ENCODE results near the gene GID8. TPM values are rescaled to one million over a fixed set of nuclear protein-coding genes. Genes with fewer than 3 reads are reported as not detected.

GID8 gene
- total RNA-seq, 4 donors from 2014 or later = 22.4 to 30.1 (median 25.6) TPM

- intact Hi-C loops (cut with DNase I) = no loop called here
- H3K27me3 ChIP-seq = no peaks in the 10 kb centered on the region
- WGBS = 4% methylated on average over 8 of the region's 63 CpGs
- H3K4me3 ChIP-seq = peak overlapping the region; percentile 79 to 97 (median 95)
- H3K27ac ChIP-seq (replicated peaks in 1 of 4) = peak overlapping the region; percentile 95 to 98 (median 98)
- H3K4me1 ChIP-seq = peaks cover 74 to 87% (median 86%) of the 10 kb centered on the region in 4 donors
- H3K36me3 ChIP-seq = no peaks in the 10 kb centered on the region
- no peak for DNase-seq (ENCODE audit: extremely low spot score)
- no peak for TF ChIP-seq EP300 (IDR thresholded peaks at IDR 0.05)
- no peak for TF ChIP-seq CTCF (IDR thresholded peaks at IDR 0.05)
- TF ChIP-seq POLR2A (IDR thresholded peaks at IDR 0.05; ENCODE audit: low read depth) = no peak
- no peak for TF ChIP-seq POLR2AphosphoS5 (IDR thresholded peaks at IDR 0.05)
- no peaks in the 10 kb centered on the region for H3K9me3 ChIP-seq
Measured at GRCh38 chr20:62925420-62926228, 12.3 kb upstream of the GID8 start.

- Histone ChIP-seq H3K27me3 (no peaks in the 10 kb centered on the region), H3K9me3 (no peaks in the 10 kb centered on the region), H3K27ac (replicated peaks in 1 of 4) (peak within 1 kb of the TSS; percentile 95 to 98 (median 98)), H3K4me1 (peaks cover 65 to 81% (median 77%) of the 10 kb centered on the region in 4 donors), H3K4me3 (peak within 1 kb of the TSS; percentile 79 to 97 (median 95)), H3K36me3 (no peaks in the 10 kb centered on the region)
- TF ChIP-seq POLR2A (IDR thresholded peaks at IDR 0.05; ENCODE audit: low read depth) = peak; percentile 67
- TF ChIP-seq EP300 (IDR thresholded peaks at IDR 0.05) = no peak
- TF ChIP-seq POLR2AphosphoS5 (IDR thresholded peaks at IDR 0.05) = peak; percentile 78 to 86
- TF ChIP-seq CTCF (IDR thresholded peaks at IDR 0.05) = peak; percentile 80 to 90 (median 81)
- 4% methylated on average over 32 of the region's 92 CpGs for WGBS
- intact Hi-C loops (cut with DNase I) = no loop called here
- peak; percentile 93 for DNase-seq (ENCODE audit: extremely low spot score)
Measured at GRCh38 chr20:62926229-62927127, 11.5 kb upstream of the GID8 start, which contains the start of gene DIDO1. TSS of gene DIDO1 (minus strand) at chr20:62926505.

- no peaks in the 10 kb centered on the region for H3K36me3 ChIP-seq
- peak overlapping the region; percentile 95 to 98 (median 98) for H3K27ac ChIP-seq (replicated peaks in 1 of 4)
- H3K27me3 ChIP-seq = no peaks in the 10 kb centered on the region
- TF ChIP-seq EP300 (IDR thresholded peaks at IDR 0.05) (no peak), CTCF (IDR thresholded peaks at IDR 0.05) (no peak), POLR2A (IDR thresholded peaks at IDR 0.05; ENCODE audit: low read depth) (no peak), POLR2AphosphoS5 (IDR thresholded peaks at IDR 0.05) (no peak)
- WGBS = 78% methylated on average over 11 of the region's 12 CpGs
- peak overlapping the region; percentile 79 to 97 (median 95) for H3K4me3 ChIP-seq
- no peak for DNase-seq (ENCODE audit: extremely low spot score)
- peaks cover 59 to 81% (median 71%) of the 10 kb centered on the region in 4 donors for H3K4me1 ChIP-seq
- intact Hi-C loops (cut with DNase I) = no loop called here
- H3K9me3 ChIP-seq = no peaks in the 10 kb centered on the region
Measured at GRCh38 chr20:62927128-62927705, 10.7 kb upstream of the GID8 start.

GRCh38 chr20:62928246-62928939, 9.6 kb upstream of the GID8 start:
- no peak for DNase-seq (ENCODE audit: extremely low spot score)
- TF ChIP-seq POLR2A (IDR thresholded peaks at IDR 0.05; ENCODE audit: low read depth) = no peak
- no peak for TF ChIP-seq CTCF (IDR thresholded peaks at IDR 0.05)
- no peak for TF ChIP-seq POLR2AphosphoS5 (IDR thresholded peaks at IDR 0.05)
- no peak for TF ChIP-seq EP300 (IDR thresholded peaks at IDR 0.05)
- H3K36me3 ChIP-seq = peaks cover 0 to 8% (median 2%) of the 10 kb centered on the region in 4 donors
- H3K4me1 ChIP-seq = peaks cover 47 to 76% (median 62%) of the 10 kb centered on the region in 4 donors
- peak overlapping the region; percentile 81 to 98 (median 86) for H3K27ac ChIP-seq (replicated peaks in 1 of 4)
- H3K9me3 ChIP-seq = no peaks in the 10 kb centered on the region
- peak overlapping the region; percentile 52 to 66 (median 59) for H3K4me3 ChIP-seq
- intact Hi-C loops (cut with DNase I) = no loop called here
- no peaks in the 10 kb centered on the region for H3K27me3 ChIP-seq
- WGBS = 51% methylated on average over 14 of the region's 14 CpGs

Measured in esophagus muscularis mucosa (tissue), 4 donors.